Measurements from ENCODE around the gene TRIM41. TPM values are rescaled to one million over a fixed set of nuclear protein-coding genes. Genes with fewer than 3 reads are reported as not detected.
"Not testable (repeated sequence)": the region's sequence is repeated elsewhere in the genome, so short reads cannot be mapped to it uniquely, and the experiment has no call there.

TRIM41 gene
- polyA plus RNA-seq, 1 of the 3 experiments (the other 2 are of a cell fraction), result 35.9 TPM

- TF ChIP-seq, protein P1, sequence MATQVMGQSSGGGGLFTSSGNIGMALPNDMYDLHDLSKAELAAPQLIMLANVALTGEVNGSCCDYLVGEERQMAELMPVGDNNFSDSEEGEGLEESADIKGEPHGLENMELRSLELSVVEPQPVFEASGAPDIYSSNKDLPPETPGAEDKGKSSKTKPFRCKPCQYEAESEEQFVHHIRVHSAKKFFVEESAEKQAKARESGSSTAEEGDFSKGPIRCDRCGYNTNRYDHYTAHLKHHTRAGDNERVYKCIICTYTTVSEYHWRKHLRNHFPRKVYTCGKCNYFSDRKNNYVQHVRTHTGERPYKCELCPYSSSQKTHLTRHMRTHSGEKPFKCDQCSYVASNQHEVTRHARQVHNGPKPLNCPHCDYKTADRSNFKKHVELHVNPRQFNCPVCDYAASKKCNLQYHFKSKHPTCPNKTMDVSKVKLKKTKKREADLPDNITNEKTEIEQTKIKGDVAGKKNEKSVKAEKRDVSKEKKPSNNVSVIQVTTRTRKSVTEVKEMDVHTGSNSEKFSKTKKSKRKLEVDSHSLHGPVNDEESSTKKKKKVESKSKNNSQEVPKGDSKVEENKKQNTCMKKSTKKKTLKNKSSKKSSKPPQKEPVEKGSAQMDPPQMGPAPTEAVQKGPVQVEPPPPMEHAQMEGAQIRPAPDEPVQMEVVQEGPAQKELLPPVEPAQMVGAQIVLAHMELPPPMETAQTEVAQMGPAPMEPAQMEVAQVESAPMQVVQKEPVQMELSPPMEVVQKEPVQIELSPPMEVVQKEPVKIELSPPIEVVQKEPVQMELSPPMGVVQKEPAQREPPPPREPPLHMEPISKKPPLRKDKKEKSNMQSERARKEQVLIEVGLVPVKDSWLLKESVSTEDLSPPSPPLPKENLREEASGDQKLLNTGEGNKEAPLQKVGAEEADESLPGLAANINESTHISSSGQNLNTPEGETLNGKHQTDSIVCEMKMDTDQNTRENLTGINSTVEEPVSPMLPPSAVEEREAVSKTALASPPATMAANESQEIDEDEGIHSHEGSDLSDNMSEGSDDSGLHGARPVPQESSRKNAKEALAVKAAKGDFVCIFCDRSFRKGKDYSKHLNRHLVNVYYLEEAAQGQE (IDR thresholded peaks at IDR 0.05; ENCODE audit: low read depth, low read length), result no peak
- TF ChIP-seq GABPA (IDR thresholded peaks at IDR 0.05; ENCODE audit: low read depth) (no peak), MEF2A (IDR thresholded peaks at IDR 0.05; ENCODE audit: borderline replicate concordance, low read depth) (no peak)
Observed at GRCh38 chr5:181283347-181283746, 60.3 kb downstream of the TRIM41 start (continued).

GRCh38 chr5:181283841-181284755 lies 61.0 kb downstream of the TRIM41 start:
- H3K27ac ChIP-seq (ENCODE audit: low read depth in 2 of 2, low read length in 1 of 2); H3K9me3 ChIP-seq; H3K27me3 ChIP-seq (ENCODE audit: insufficient read depth); H3K4me1 ChIP-seq (ENCODE audit: control insufficient read depth in 1 of 2, insufficient read depth in 2 of 2, low read depth in 1 of 2, low read length in 1 of 2); H3K4me2 ChIP-seq; DNase-seq; H3K4me3 ChIP-seq (ENCODE audit: low read depth in 2 of 2, low read length in 1 of 2); H3K9me2 ChIP-seq; H2AFZ ChIP-seq (ENCODE audit: low read depth); POLR2A ChIA-PET; H3F3A ChIP-seq (replicated peaks; ENCODE audit: insufficient read depth); H3K9ac ChIP-seq: not testable (repeated sequence)
- Histone ChIP-seq H3K36me3 (replicated peaks in 1 of 2; ENCODE audit: control insufficient read depth in 1 of 2, insufficient read depth in 2 of 2, low read length in 1 of 2) (peaks cover 15 to 22% of the 10 kb centered on the region in 2 experiments), H3K79me2 (ENCODE audit: insufficient read depth) (peaks cover 53% of the 10 kb centered on the region), H4K20me1 (ENCODE audit: insufficient read depth) (peaks cover 52% of the 10 kb centered on the region)
- WGBS (ENCODE audit: low lambda C conversion rate), result 75% methylated on average over 4 of the region's 6 CpGs
- CTCF ChIA-PET, result interaction anchor here (0.8 kb wide), 1 partner anchor 92 kb away, joined by 3 read pairs; no protein-coding TSS in a partner anchor

Small RNAs within 50 kb of the gene (small RNA-seq; reads per million reads assigned to genes)
- gene MIR4638 (0 reads per million in 7 experiments), gene SNORD95 (0 reads per million in 7 experiments), gene SNORD96A (0 reads per million in 7 experiments)

Other genes starting within 250 kb of the TRIM41 start
- not detected in 2 replicates for gene BTNL3, start 234.4 kb upstream of the TRIM41 start, polyA plus RNA-seq (2012; rRNA removed)
- not detected in 2 replicates for gene BTNL9, start 183.0 kb upstream of the TRIM41 start, polyA plus RNA-seq (2012; rRNA removed)
- not detected in 2 replicates for gene OR2V1, start 92.1 kb upstream of the TRIM41 start, polyA plus RNA-seq (2012; rRNA removed)
- not detected in 2 replicates for gene OR2V2, start 75.7 kb upstream of the TRIM41 start, polyA plus RNA-seq (2012; rRNA removed)
- gene TRIM7, start 18.1 kb upstream of the TRIM41 start, polyA plus RNA-seq (2012; rRNA removed), result 2.0 and 3.5 TPM in 2 replicates
- gene RACK1, start 20.6 kb downstream of the TRIM41 start, polyA plus RNA-seq (2012; rRNA removed), result 4,191 and 4,715 TPM in 2 replicates
- gene TRIM52, start 37.9 kb downstream of the TRIM41 start, polyA plus RNA-seq (2012; rRNA removed), result 6.4 and 10.6 TPM in 2 replicates
- not detected in 2 replicates for gene OR4F3, start 144.0 kb downstream of the TRIM41 start, polyA plus RNA-seq (2012; rRNA removed)